Measurements from ENCODE around the gene CD68. TPM values are rescaled to one million over a fixed set of nuclear protein-coding genes. Genes with fewer than 3 reads are reported as not detected.

Gene CD68
- total RNA-seq: 0.49 and 1.6 TPM in 2 replicates
- long read RNA-seq: 0 reads

GRCh38 chr17:7579001-7579833, at the start of gene CD68:
CD68 (plus strand) TSS chr17:7579638; CDS start chr17:7579678, 40 bp downstream.
- H3K36me3 Mint-ChIP-seq (ENCODE audit: low read depth): peaks cover 65% of the 10 kb centered on the region
- H3K4me1 Mint-ChIP-seq: peaks cover 72% of the 10 kb centered on the region
- DNase-seq (ENCODE audit: low read depth, low spot score): no peak
- H3K9me3 Mint-ChIP-seq: no peaks in the 10 kb centered on the region
- peak within 1 kb of the TSS; percentile 93 for H3K27ac Mint-ChIP-seq (ENCODE audit: unreplicated experiment)
- no peak for TF ChIP-seq CTCF (conservative IDR thresholded peaks at IDR 0.05)
- peaks cover 51% of the 10 kb centered on the region for H3K27me3 Mint-ChIP-seq (ENCODE audit: low read depth)
- H3K4me3 Mint-ChIP-seq: peak within 1 kb of the TSS; percentile 99

GRCh38 chr17:7530023-7530900, 49.2 kb upstream of the CD68 start:
- H3K27me3 Mint-ChIP-seq (ENCODE audit: low read depth): peaks cover 4% of the 10 kb centered on the region
- no peak for TF ChIP-seq CTCF (conservative IDR thresholded peaks at IDR 0.05)
- H3K36me3 Mint-ChIP-seq (ENCODE audit: low read depth): peaks cover 19% of the 10 kb centered on the region
- H3K4me1 Mint-ChIP-seq: no peaks in the 10 kb centered on the region
- H3K27ac Mint-ChIP-seq (ENCODE audit: unreplicated experiment): no peak overlapping the region
- H3K4me3 Mint-ChIP-seq: no peak overlapping the region
- no peak for DNase-seq (ENCODE audit: low read depth, low spot score)
- peaks cover 14% of the 10 kb centered on the region for H3K9me3 Mint-ChIP-seq

DNA sequence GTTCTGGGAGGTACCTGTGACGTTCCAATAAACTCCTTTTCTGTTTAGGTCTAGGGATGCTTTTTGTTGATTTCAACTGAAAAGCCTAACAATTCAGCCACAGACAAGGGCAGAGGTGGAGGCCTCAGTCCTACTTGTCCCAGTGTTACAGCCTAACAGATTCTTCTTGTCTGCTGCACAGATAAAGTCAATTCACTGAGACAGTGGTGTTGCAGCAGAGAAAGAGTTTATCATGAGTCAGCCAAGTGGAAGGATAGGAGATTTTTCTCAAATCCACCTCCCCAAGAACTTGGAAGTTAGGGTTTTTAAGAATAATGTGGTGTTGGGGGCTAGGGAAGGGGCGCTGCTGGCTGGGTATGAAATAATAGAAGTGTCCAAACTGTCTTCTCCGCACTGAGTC, 41.4 kb upstream of the CD68 start:
- peaks cover 8% of the 10 kb centered on the region for H3K36me3 Mint-ChIP-seq (ENCODE audit: low read depth)
- no peak for DNase-seq (ENCODE audit: low read depth, low spot score)

GRCh38 chr17:7538891-7539545, 40.4 kb upstream of the CD68 start:
- DNase-seq (ENCODE audit: low read depth, low spot score): no peak
- H3K4me1 Mint-ChIP-seq: no peaks in the 10 kb centered on the region
- no peak overlapping the region for H3K27ac Mint-ChIP-seq (ENCODE audit: unreplicated experiment)
- H3K4me3 Mint-ChIP-seq: no peak overlapping the region
- peaks cover 8% of the 10 kb centered on the region for H3K36me3 Mint-ChIP-seq (ENCODE audit: low read depth)
- H3K9me3 Mint-ChIP-seq: peaks cover 7% of the 10 kb centered on the region
- no peak for TF ChIP-seq CTCF (conservative IDR thresholded peaks at IDR 0.05)
- peaks cover 10% of the 10 kb centered on the region for H3K27me3 Mint-ChIP-seq (ENCODE audit: low read depth)

More for the DNA sequence above, 41.4 kb upstream of the CD68 start:
- H3K27me3 Mint-ChIP-seq (ENCODE audit: low read depth): peaks cover under 1% of the 10 kb centered on the region
- no peak for TF ChIP-seq CTCF (conservative IDR thresholded peaks at IDR 0.05)
- H3K4me3 Mint-ChIP-seq: no peak overlapping the region
- peaks cover 7% of the 10 kb centered on the region for H3K9me3 Mint-ChIP-seq
- no peak overlapping the region for H3K27ac Mint-ChIP-seq (ENCODE audit: unreplicated experiment)
- no peaks in the 10 kb centered on the region for H3K4me1 Mint-ChIP-seq

DNA sequence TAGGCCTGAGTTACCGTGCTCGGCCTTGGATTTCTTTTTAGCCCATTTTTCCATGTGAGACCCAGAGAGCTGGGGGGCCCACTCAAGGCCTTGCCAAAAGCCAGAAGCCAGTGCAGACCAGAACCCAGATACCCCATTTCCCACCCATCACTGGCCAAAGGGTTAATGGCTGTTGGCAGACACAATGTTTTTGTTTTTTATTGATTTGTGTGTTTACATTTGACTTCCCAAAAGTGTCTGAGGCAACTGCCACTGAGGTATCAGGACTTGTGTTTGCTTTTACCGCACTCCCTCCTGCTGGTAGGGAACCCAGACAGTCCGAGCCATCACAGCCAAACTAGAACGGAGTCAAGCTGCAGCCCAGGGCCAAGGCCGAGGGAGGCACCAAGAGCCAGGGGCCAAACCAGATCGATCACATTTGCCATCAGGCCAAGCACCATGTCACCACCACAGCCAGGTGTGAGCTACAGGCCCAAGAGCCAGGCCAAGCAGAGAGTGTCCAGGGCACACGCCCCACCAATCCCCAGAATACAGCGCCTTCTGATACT, 38.3 kb upstream of the CD68 start:
- Mint-ChIP-seq H3K27ac (ENCODE audit: unreplicated experiment) (no peak overlapping the region), H3K36me3 (ENCODE audit: low read depth) (peaks cover 3% of the 10 kb centered on the region), H3K4me1 (no peaks in the 10 kb centered on the region), H3K9me3 (peaks cover 7% of the 10 kb centered on the region), H3K27me3 (ENCODE audit: low read depth) (peaks cover 10% of the 10 kb centered on the region), H3K4me3 (no peak overlapping the region)
- TF ChIP-seq CTCF (conservative IDR thresholded peaks at IDR 0.05): no peak
- no peak for DNase-seq (ENCODE audit: low read depth, low spot score)
